NCI-H748 (cell line): ENCODE results near the gene PARVB.

Source experiments
- DNase-seq: peaks from one replicate; lab custom pipeline; 2025; ENCODE audit not compliant: unreplicated experiment; lab: John Stamatoyannopoulos, UW

The PARVB gene

GRCh38 chr22:44154436-44154942 is 130.4 kb downstream of the PARVB start:
- no peak for DNase-seq

DNA sequence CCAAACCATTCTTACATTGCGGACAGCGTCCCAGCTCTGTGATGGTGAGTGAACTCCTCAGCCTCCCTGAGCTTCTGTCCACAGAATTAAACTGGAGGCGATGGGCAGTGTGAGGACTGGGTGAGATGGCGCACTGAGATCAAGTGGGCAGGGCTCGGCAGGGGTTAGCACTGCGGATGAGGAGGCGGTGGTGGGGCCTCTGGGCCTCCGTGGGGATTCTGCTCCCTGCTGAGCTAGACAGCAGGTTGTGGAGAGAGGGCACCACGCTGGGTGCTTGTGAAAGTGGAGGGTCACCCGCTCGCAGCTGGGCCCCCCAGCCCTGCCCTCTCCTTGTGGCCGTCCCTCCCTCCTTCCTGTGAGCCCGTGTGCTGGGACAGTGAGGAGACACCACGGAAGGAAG is 131.0 kb downstream of the PARVB start:
- no peak for DNase-seq

- DNase-seq = no peak
Measured at GRCh38 chr22:44157916-44158618, 134.0 kb downstream of the PARVB start.

DNA sequence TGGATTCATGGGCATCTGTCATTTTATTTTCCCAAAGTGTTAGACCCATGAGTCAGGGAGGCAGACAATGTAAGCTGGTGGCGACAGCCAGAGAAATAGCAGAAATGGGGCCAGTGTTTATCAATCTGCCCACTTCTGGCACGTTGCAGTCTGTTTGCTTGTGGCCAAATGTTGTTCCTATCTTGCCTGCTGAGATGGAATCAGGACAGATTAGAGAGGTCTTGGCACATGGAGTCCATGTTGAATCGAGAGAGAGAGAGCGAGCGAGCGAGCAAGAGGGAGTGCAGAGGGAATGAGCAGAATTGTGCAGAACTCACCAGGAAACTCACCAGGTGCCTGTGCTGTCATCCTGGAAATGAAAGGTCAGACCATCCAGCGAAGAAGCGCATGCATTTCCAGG is 134.7 kb downstream of the PARVB start:
- no peak for DNase-seq

- DNase-seq = no peak
Measured at GRCh38 chr22:44159221-44159620, 135.1 kb downstream of the PARVB start.

GRCh38 chr22:44159811-44160210 is 135.7 kb downstream of the PARVB start:
- no peak for DNase-seq

DNA sequence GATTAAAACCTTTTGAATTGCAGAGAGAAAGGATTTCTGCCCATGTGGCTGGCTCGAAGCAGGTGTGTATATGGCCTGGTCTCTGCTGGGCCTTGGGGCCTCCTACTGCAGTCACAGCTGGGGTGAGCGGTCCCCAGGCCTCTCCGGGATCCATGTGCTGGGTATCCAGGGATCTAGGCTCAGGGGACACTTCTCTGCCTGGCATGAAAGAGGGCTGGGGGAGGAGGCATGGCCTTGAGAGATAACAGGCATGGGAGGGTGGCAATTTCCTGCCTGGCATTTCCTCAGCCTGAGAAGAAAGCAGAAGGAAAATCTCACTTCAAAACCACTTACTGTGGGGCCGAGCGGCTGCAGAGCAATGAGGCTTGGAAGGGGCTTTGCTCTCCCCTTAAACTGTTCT is 136.3 kb downstream of the PARVB start:
- DNase-seq = no peak

DNA sequence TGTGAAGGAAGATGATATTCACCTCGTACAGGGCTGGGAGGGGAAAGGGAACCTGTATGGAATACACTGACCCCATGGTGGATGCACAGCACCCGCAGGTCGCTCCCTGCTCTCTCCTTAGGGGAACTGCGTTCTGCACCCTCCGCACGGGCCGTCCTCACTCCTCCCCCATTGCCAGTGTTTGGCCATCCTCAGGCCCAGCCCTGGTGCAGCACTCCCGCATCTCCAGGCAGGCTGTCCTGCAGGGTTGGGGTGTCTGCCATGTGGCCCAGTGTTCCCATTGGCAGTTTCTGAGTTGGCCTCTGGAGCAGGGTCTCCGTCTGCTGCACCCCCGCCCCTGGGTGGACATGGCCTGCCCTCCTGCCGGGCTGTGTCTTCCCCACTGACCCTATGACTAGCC is 137.6 kb downstream of the PARVB start:
- DNase-seq = no peak

DNA sequence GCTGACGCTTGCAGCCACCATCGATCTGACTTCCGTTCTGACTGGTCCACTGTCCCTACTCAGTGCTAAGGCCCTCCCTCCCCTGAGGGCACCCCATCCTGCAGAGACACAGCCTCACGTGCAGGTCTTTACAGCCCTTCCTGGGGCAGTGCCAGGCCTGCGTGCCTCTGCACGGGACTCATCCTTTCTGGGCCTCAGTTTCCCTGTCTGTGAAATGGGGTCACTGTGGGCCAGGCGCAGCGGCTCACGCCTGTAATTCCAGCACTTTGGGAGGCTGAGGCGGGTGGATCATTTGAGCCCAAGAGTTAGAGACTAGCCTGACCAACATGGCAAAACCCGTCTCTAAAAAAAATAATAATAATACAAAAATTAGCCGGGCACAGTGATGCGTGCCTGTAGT is 138.9 kb downstream of the PARVB start:
- DNase-seq = no peak

DNA sequence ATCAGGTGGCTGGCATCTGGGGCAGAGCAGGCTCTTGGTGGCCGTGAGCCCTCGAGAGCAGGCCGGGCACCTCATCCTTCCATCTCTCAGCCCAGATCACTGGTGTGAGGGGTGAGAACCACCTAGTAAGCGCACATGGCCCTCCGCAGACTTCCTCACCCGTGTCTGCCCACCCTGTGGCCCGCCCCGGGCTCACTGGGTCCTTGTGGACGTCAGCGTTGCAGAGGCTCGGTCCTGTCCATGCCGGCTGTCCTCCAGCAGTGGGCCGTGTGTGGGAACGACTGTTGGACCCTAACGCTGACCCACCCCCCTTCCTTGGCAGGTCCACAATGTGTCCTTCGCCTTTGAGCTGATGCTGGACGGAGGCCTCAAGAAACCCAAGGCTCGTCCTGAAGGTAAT is 139.4 kb downstream of the PARVB start:
- DNase-seq = no peak

- DNase-seq = no peak
Measured at GRCh38 chr22:44164031-44164430, 139.9 kb downstream of the PARVB start.

DNA sequence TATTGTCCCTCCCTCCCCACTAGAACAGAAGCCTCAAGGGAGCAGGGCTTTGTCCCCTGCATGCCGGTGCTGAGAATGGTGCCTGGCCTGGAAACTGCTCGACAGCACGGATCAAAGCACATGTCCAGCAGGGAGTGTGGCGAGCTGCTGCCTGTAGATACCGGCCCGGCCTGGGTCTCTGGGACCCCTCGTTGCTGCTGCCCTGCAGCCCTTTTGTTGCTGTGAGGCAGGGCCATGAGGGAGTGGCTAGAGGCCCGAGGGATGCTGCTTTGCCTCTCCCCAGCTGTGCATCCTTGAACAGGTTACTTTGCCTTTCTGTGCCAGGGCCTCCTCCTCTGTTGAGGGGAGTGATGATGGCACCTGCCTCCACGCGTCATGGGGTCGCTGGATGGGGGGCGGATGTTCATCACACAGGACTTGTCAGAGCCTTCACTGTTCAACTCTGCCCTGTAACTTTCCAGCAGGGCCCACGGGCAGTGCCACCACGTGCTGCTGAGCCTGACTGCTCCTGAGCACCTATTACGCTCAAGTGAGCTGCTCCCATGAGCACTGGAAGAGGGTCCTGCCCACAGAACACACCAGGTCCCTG is 141.3 kb downstream of the PARVB start:
- no peak for DNase-seq

DNA sequence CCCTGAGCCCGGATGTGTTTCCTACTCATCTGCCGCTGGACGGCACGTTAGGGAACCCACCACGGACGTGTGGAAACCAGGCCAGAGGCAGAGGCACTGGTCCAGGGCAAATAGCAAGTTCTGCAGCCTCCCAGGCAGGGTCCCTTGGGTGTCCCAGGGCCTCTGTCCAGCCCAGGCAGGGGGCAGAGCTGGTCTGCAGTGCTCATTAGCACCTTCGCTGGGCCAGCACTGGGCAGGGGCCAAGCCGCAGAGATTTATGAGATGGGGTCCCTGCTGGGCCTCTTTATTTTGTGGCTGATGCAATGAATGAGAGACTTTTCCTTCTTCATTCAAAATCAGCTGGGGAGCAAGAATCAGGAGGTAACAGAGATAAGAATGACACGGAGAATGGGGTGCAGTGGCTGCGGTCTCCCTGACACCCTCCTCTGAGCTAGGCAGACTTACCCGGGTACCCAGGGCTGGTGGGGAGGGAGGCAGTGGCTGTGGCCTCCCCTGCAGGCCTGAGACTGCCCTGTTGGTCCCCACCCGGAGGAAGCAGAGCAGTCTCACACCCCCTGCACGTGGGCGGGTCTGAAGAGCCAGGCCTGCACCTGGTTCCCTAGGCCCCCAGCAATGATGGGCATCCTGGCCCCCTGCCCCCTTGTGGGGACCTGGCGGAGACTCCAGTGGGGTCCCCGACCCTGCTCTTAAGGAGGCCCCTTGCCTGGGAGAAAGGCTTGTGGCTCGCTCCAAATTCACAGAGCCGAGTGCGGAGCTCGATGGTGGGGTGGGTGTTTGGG is 142.6 kb downstream of the PARVB start:
- no peak for DNase-seq

- no peak for DNase-seq
Measured at GRCh38 chr22:44167501-44167900, 143.4 kb downstream of the PARVB start.

- no peak for DNase-seq
Measured at GRCh38 chr22:44168206-44168605, 144.1 kb downstream of the PARVB start.

DNA sequence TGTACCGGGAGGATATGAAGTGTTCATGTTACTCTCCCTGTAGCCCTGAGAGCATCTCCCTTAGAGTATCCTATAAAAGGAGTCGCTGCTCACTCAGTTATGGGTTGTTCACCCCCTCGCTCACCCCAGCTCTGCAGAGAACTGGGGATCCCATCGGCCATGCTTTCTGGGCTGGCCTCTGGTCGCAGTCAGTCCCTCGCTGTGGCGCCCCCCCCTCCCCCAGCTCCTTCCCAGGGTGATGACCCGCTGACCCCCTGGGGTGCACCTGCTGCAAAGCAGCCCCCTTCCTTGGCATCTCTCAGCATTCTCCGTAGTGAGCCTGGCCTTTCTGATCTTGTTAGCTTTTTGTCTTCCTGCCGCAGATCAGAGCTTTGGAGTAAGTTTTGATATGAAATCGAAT is 146.4 kb downstream of the PARVB start:
- DNase-seq = no peak

DNA sequence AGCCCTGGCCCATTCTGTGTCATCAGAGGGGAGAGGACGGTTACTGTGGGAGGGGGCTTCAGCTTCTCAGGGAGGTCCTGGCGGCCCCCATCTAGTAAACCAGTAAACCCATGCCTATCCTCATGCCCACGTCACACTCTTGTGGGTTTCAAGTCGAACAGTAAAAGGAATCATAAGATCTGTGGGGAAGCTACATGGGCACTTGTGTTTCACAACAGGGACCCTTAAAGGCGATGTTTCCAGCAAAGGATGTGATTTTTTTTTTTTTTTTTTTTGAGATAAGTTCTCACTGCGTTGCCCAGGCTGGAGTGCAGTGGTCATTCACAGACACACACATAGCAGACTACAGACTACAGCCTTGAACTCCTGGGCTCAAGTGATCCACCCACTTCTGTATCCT is 147.5 kb downstream of the PARVB start:
- no peak for DNase-seq

- peak; percentile 97 for DNase-seq
Measured at GRCh38 chr22:44172370-44173108, 148.4 kb downstream of the PARVB start.

DNA sequence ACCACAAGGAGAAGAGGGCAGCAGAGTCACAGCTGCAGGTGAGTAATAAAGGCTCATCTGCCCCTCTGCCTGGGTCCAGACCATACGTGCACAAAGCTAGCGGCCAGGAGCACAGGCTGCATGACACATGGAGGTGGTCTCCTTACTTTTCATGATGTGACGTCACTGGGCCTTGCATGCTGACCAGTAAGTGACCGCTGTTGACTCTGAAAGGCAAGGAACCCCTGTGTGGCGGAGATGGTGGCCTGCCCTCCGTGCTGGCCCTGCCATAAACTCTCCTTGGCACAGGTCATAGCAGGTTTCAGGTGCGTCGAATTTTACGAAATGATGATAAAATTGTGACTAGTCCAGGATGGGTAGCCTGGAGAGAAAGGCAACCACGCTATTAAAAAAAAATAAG is 149.1 kb downstream of the PARVB start:
- peak; percentile 78 for DNase-seq

GRCh38 chr22:44175676-44176075 is 151.6 kb downstream of the PARVB start:
- DNase-seq = no peak

GRCh38 chr22:44179196-44179988 is 155.3 kb downstream of the PARVB start:
- peak; percentile 35 for DNase-seq
